ENCODE results near the gene RHBDL1.

Gene RHBDL1

DNA sequence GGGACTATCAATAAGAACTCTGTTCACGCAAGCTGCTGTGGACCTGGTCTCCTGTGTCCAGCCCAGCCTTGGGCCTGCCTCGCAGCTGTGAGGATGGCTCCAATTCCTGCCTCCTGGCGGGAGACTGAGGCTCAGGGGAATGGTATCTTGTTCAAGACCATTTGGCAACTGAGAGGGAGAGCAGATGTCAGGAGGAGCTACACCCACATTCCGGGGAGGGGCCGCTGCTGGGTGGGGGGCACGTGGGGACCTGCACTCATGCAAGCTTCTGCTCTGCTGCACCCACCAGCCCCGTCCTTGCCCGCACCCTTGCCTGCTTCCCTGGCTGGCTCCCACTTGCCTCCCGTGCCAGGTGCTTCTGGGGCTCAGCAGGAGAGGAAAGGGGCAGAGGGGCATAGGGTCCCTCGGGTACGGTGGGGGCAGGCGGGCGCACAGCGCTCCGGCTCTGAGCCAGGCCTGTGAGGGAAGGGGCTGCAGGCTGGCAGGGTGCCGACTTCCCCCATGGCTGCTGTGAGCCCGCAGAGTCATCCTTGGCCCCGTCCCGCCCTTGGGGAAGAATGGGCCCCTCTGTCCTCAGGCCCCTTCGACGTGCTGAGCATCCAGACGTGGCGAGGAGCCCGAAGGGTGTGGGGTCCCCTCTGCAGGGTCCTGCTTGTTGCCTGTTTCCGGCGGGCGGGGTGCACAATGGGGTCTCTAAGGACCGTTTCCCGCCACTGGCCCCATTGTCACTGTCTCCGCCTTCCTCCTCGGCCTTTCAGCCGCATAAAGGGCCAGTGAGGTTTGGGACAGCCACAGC lies 42.2 kb downstream of the RHBDL1 start:
- TF ChIP-seq, protein P1, sequence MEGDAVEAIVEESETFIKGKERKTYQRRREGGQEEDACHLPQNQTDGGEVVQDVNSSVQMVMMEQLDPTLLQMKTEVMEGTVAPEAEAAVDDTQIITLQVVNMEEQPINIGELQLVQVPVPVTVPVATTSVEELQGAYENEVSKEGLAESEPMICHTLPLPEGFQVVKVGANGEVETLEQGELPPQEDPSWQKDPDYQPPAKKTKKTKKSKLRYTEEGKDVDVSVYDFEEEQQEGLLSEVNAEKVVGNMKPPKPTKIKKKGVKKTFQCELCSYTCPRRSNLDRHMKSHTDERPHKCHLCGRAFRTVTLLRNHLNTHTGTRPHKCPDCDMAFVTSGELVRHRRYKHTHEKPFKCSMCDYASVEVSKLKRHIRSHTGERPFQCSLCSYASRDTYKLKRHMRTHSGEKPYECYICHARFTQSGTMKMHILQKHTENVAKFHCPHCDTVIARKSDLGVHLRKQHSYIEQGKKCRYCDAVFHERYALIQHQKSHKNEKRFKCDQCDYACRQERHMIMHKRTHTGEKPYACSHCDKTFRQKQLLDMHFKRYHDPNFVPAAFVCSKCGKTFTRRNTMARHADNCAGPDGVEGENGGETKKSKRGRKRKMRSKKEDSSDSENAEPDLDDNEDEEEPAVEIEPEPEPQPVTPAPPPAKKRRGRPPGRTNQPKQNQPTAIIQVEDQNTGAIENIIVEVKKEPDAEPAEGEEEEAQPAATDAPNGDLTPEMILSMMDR (IDR thresholded peaks at IDR 0.05; ENCODE audit: extremely low read depth, missing control alignments): no peak
- no peak for DNase-seq (ENCODE audit: low spot score)

DNA sequence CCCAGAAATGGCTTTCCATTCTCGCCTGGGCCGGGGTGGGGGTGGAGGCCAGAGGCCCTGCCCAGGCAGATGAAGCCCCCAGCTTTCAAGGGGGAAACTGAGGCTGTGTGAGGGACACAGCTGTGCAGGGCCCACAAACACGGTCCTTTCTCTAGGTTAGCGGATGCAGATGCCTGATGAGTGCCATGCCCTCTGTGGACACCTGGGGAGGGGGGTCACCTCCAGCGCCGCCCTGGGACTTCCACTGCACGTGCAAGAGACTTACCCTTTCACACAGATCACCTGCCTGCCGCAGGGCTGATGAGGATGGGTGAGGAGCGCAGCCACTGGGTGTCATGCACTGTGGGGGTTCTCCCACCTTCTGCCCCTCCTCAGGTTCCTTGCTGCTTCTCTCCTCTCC lies 42.9 kb downstream of the RHBDL1 start:
- TF ChIP-seq, protein P1 (IDR thresholded peaks at IDR 0.05; ENCODE audit: extremely low read depth, missing control alignments): no peak
- no peak for DNase-seq (ENCODE audit: low spot score)

DNA sequence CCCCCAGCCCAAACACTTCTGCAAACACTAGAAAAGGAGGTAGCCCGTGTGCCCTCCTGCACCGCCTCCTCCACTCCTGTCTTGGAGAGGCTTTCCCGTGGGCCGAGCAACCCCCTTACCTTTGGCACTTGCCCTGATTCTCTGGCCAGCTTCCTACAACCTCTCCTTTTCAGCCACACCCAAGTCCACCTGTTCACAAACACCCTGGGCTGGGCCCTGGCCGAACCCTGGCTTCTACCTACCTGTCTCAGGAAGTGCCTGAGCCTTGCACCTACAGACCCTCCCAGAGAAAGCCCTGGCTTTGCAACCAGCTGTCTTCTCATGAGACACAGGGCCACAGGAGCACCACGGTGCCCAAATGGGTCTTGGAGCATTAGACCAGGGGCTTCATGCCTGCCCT lies 43.5 kb downstream of the RHBDL1 start:
- no peak for DNase-seq (ENCODE audit: low spot score)
- TF ChIP-seq, protein P1 (IDR thresholded peaks at IDR 0.05; ENCODE audit: extremely low read depth, missing control alignments): no peak

DNA sequence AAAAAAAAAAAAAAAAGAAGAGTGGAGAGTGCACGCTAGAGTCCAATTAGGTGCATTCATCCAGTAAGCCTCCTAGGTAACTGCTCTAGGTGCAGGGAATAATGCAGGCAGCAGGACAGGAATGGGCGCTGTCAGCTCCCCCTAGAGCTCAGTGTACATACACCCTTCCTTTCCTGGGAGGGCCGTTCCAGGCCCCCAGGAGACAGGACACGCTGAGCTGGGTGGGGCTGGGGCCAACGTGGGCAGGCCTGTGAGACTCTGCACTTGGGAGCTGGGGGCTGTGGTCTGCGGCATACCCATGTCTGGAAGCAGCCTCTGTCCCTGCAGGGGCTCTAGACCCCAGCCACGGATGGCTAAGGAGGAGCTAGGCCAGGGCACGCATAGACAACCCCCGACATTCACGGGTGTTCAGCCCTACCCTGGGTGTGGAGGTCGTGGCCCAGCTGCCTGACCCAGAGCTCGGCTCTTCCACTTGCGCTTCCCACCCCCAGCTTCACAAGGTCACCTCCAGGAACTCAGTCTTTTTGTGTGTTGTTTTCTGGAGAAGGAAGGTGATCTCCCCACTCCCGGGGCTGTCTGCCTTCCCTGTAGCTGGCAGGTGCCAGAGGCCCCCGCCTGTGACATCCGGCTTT lies 44.5 kb downstream of the RHBDL1 start:
- DNase-seq (ENCODE audit: low spot score): no peak
- TF ChIP-seq, protein P1 (IDR thresholded peaks at IDR 0.05; ENCODE audit: extremely low read depth, missing control alignments): no peak

DNA sequence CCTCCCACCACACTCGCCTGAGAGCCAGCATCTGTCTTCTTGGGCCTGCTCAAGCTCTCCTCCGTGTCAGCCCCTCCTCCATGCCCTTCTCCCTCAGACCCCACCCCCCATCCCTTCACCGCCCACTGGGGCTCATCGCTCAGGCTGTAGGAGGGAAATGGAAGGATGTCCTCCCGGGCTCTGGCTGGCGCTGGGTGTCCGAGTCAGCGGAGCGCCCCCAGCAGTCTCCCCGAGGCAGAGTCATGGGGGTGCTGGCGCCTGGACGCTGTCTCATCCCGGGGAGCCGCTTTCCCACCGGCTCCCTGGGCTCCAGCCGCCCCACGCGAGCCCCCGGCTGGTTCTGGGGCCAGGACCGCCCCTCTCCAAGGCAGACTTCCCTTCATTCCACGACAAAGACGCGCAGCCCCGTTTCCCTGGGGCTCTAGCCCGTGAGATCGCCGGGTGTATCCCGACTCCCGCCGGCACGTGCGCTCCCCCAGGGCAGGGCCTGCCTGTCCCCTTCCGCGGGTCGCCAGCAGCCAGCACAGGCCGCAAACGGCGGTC lies 45.0 kb downstream of the RHBDL1 start:
- peak; percentile 82 for DNase-seq (ENCODE audit: low spot score)
- TF ChIP-seq, protein P1 (IDR thresholded peaks at IDR 0.05; ENCODE audit: extremely low read depth, missing control alignments): peak; percentile 17

DNA sequence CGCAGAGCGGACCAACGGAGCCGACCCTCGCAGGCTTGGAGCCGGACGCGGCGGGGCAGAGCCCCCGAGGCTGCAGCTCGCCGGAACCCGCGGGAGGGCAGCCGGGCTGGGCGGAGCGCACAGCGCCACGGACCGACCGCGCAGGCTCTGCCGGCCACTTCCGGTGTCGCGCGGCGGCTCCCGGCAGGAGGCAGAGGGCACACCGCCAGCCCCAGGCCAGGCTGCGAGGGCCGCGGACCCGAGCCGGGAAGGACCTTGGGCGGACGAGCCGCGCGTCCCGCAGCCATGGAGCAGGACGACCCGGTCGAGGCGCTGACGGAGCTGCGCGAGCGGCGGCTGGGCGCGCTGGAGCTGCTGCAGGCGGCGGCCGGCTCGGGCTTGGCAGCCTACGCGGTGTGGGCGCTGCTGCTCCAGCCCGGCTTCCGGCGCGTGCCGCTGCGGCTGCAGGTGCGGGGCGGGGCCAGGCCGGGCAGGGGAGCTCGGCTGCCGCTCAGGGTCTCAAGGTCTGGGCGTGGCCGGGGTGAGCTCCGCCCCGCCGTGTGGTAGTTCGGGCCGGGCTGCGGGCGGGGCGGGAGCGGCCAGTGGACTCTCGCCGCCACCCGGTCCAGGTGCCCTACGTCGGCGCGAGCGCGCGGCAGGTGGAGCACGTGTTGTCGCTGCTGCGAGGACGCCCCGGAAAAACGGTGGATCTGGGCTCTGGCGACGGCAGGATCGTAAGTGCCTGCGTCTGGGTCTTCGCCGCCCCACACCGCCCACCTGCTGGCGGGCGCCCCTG lies 45.7 kb downstream of the RHBDL1 start, which contains the start of gene ANTKMT:
ANTKMT (plus strand) TSS at position 157 of the 775 bp plus-strand sequence; CDS start at position 286, 129 bp downstream.
- TF ChIP-seq, protein P1 (IDR thresholded peaks at IDR 0.05; ENCODE audit: extremely low read depth, missing control alignments): no peak
- peak; percentile 97 for DNase-seq (ENCODE audit: low spot score)
